ENCODE data around the gene SKIDA1. TPM values are rescaled to one million over a fixed set of nuclear protein-coding genes. Genes with fewer than 3 reads are reported as not detected.

The SKIDA1 gene
- total and polyA plus RNA-seq, 2 donors from 2014 or later, result 0.71 to 2.9 TPM

- FAIRE-seq (no peak), DNase-seq (peak in 3 of 5 donors; percentile 15 to 54 (median 43))
- H3K4me3 ChIP-seq (ENCODE audit: low read length in 3 of 3), result no peak overlapping the region
- H3K9ac ChIP-seq (ENCODE audit: low read length in 3 of 3), result no peak overlapping the region
- H3K36me3 ChIP-seq (ENCODE audit: control insufficient read depth in 2 of 3, insufficient read depth in 3 of 3, low read length in 3 of 3), result no peaks in the 10 kb centered on the region
- no peaks in the 10 kb centered on the region for H3K27me3 ChIP-seq (ENCODE audit: control insufficient read depth, insufficient read depth, low read length)
- H3K9me3 ChIP-seq (ENCODE audit: control insufficient read depth in 2 of 3, insufficient read depth in 1 of 3, low read length in 3 of 3), result no peaks in the 10 kb centered on the region
- intact Hi-C loops (cut with DNase I), result no loop called here
- peaks cover 0 to 7% (median 0%) of the 10 kb centered on the region in 3 donors for H3K4me1 ChIP-seq (ENCODE audit: control insufficient read depth in 2 of 3, insufficient read depth in 2 of 3, low read depth in 1 of 3, low read length in 3 of 3)
- TF ChIP-seq, protein P1, sequence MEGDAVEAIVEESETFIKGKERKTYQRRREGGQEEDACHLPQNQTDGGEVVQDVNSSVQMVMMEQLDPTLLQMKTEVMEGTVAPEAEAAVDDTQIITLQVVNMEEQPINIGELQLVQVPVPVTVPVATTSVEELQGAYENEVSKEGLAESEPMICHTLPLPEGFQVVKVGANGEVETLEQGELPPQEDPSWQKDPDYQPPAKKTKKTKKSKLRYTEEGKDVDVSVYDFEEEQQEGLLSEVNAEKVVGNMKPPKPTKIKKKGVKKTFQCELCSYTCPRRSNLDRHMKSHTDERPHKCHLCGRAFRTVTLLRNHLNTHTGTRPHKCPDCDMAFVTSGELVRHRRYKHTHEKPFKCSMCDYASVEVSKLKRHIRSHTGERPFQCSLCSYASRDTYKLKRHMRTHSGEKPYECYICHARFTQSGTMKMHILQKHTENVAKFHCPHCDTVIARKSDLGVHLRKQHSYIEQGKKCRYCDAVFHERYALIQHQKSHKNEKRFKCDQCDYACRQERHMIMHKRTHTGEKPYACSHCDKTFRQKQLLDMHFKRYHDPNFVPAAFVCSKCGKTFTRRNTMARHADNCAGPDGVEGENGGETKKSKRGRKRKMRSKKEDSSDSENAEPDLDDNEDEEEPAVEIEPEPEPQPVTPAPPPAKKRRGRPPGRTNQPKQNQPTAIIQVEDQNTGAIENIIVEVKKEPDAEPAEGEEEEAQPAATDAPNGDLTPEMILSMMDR (IDR thresholded peaks at IDR 0.05; ENCODE audit: borderline replicate concordance, extremely low read depth, insufficient read depth), result no peak
- no peak overlapping the region for H3K27ac ChIP-seq (ENCODE audit: low read depth in 2 of 2, low read length in 2 of 2)
Observed at GRCh38 chr10:21479570-21480315, 45.7 kb downstream of the SKIDA1 start.

- H3K9ac ChIP-seq (ENCODE audit: low read length in 3 of 3), result no peak overlapping the region
- no peaks in the 10 kb centered on the region for H3K9me3 ChIP-seq (ENCODE audit: control insufficient read depth in 2 of 3, insufficient read depth in 1 of 3, low read length in 3 of 3)
- DNase-seq (no peak), FAIRE-seq (no peak)
- H3K4me1 ChIP-seq (ENCODE audit: control insufficient read depth in 2 of 3, insufficient read depth in 2 of 3, low read depth in 1 of 3, low read length in 3 of 3), result peaks cover 0 to 7% (median 0%) of the 10 kb centered on the region in 3 donors
- TF ChIP-seq, protein P1 (IDR thresholded peaks at IDR 0.05; ENCODE audit: borderline replicate concordance, extremely low read depth, insufficient read depth), result no peak
- no peak overlapping the region for H3K4me3 ChIP-seq (ENCODE audit: low read length in 3 of 3)
- H3K27me3 ChIP-seq (ENCODE audit: control insufficient read depth, insufficient read depth, low read length), result no peaks in the 10 kb centered on the region
- intact Hi-C loops (cut with DNase I), result no loop called here
- no peaks in the 10 kb centered on the region for H3K36me3 ChIP-seq (ENCODE audit: control insufficient read depth in 2 of 3, insufficient read depth in 3 of 3, low read length in 3 of 3)
- H3K27ac ChIP-seq (ENCODE audit: low read depth in 2 of 2, low read length in 2 of 2), result no peak overlapping the region
Observed at GRCh38 chr10:21475393-21475792, 50.1 kb downstream of the SKIDA1 start.

DNA sequence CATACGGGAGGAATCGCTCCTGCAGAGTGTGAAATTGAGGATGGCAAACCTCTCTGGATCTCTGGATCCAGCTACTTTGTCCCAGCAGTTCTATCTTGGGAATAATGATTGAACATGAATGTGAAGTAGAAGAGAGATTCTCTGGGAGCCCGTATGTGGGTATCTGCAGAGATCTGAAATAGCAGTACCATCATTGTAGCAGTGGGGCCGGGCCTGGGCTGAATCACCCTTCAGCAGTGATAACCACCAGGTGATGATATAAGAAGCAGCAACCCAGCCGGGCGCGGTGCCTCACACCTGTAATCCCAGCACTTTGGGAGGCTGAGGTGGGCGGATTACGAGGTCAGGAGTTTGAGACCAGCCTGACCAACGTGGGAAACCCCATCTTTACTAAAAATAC, 51.9 kb downstream of the SKIDA1 start:
- no peaks in the 10 kb centered on the region for H3K27me3 ChIP-seq (ENCODE audit: control insufficient read depth, insufficient read depth, low read length)
- H3K36me3 ChIP-seq (ENCODE audit: control insufficient read depth in 2 of 3, insufficient read depth in 3 of 3, low read length in 3 of 3), result no peaks in the 10 kb centered on the region
- intact Hi-C loops (cut with DNase I), result no loop called here
- TF ChIP-seq, protein P1 (IDR thresholded peaks at IDR 0.05; ENCODE audit: borderline replicate concordance, extremely low read depth, insufficient read depth), result no peak
- no peaks in the 10 kb centered on the region for H3K4me1 ChIP-seq (ENCODE audit: control insufficient read depth in 2 of 3, insufficient read depth in 2 of 3, low read depth in 1 of 3, low read length in 3 of 3)
- H3K9ac ChIP-seq (ENCODE audit: low read length in 3 of 3), result no peak overlapping the region
- no peak overlapping the region for H3K27ac ChIP-seq (ENCODE audit: low read depth in 2 of 2, low read length in 2 of 2)
- H3K9me3 ChIP-seq (ENCODE audit: control insufficient read depth in 2 of 3, insufficient read depth in 1 of 3, low read length in 3 of 3), result no peaks in the 10 kb centered on the region
- no peak for FAIRE-seq
- no peak overlapping the region for H3K4me3 ChIP-seq (ENCODE audit: low read length in 3 of 3)
- peak in 1 of 5 donors; percentile 5 for DNase-seq

Measured in kidney (tissue), 14 donors.